DOHH2 (cell line): ENCODE results near the gene HMSD.

Experiments used
- EZH2phosphoT487 ChIP-seq: fragments of 200-600 bp; sonication (generic); IDR thresholded peaks from 2 replicates; pipeline ENCODE4 v1.6.1; 2017; ENCODE audit warnings: borderline replicate concordance, mild to moderate bottlenecking, antibody characterized with exemption, low read length, moderate library complexity, mixed read lengths
- TF ChIP-seq, protein P1 (sequence below): fragments of 200-600 bp; sonication (generic); IDR thresholded peaks from one replicate; pipeline ENCODE4 v1.5.1; 2014; ENCODE audit warnings: antibody characterized with exemption, mild to moderate bottlenecking, low read depth, low read length; ENCODE audit not compliant: poor library complexity, severe bottlenecking

DNA sequence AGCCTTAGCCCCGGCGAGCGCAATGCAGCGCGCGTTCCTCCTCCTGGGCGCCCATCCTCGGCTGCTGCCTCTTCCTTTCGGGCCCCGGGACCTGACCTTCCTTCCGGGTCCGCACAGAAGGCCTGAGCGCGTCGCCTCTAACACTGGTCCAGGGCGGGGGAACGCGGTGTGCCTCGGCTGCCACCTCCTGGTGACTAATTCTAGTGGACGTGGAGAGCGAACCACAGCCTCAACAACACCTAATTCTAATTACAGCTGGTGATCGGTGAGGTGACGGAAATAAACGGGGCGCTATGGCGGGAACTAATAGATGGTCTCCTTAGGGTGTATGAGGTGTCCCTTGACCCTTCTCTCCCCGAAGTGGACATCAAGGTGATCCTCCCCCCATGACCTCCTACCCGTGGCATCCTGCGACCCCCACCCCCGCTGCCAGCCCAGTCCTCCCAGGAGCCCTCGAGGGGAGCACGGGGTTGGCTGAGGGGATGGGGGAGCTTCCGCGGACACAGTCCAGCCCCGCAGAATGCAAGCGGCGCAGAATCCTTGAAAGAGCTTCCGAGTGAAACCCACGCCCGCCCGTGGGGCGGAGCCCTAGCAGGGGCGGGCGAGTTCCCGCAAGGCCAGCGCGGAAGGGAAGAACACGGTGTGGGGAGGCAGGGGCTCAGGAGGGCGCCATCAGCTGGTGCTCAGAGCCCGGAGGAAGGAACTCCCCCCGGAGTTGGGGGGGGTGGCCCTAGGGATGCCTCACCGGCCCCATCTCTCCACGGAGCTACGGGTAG lies 12.8 kb upstream of the HMSD start:
- TF ChIP-seq, protein P1, sequence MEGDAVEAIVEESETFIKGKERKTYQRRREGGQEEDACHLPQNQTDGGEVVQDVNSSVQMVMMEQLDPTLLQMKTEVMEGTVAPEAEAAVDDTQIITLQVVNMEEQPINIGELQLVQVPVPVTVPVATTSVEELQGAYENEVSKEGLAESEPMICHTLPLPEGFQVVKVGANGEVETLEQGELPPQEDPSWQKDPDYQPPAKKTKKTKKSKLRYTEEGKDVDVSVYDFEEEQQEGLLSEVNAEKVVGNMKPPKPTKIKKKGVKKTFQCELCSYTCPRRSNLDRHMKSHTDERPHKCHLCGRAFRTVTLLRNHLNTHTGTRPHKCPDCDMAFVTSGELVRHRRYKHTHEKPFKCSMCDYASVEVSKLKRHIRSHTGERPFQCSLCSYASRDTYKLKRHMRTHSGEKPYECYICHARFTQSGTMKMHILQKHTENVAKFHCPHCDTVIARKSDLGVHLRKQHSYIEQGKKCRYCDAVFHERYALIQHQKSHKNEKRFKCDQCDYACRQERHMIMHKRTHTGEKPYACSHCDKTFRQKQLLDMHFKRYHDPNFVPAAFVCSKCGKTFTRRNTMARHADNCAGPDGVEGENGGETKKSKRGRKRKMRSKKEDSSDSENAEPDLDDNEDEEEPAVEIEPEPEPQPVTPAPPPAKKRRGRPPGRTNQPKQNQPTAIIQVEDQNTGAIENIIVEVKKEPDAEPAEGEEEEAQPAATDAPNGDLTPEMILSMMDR: peak; percentile 70
- TF ChIP-seq EZH2phosphoT487: no peak
